ENCODE results near the gene RABL2B. TPM values are rescaled to one million over a fixed set of nuclear protein-coding genes. Genes with fewer than 3 reads are reported as not detected.

The RABL2B gene
- total RNA-seq, 2 donors from 2014 or later = 10.6 to 18.5 TPM

DNA sequence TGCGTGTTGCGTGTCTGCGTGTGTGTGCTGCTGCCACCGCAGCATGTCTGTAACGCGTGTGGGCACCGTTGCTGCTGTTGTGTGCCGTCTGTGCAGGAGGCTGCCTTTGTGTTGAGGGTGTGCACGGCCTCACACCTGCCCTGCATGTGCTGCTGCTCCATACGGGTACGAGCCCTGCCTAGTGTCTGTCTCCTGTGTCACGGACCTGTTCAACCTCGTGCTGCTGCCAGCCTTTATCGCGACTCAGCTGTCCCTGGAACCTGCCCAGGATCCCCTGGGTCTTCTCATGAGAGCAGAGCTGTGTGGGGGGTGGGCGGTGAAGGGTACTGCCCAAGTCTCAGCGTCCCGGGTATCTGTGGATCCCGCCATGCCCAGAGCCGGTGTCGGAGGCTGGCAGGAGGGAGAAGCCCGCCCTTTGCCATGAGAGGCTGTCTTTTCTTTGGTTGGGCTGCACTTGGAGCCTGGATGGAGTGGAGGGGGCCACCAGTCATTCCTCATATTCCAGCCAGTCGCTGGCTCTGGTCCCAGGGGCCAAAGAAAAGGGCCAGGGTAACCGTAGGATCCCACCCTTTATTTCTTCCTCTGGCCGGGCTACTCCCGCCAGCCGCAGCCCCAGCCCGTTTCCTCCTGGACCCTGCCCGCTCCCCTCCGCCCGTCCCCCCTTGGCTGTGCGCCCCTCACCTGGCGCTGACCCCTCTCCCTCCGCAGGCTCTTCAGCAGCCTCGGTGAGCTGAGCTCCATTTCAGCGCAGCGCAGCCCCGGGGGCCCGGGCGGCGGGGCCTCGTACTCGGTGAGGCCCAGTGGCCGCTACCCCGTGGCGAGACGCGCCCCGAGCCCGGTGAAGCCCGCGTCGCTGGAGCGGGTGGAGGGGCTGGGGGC is 53.2 kb downstream of the RABL2B start:
- ATAC-seq = no peak
- Histone ChIP-seq H3K27me3 (peaks cover 0 to 5% of the 10 kb centered on the region in 2 donors), H3K27ac (no peak overlapping the region), H3K36me3 (replicated peaks in 1 of 2; ENCODE audit: insufficient read depth in 1 of 2, low read depth in 2 of 2) (no peaks in the 10 kb centered on the region), H3K9me3 (no peaks in the 10 kb centered on the region), H3K4me3 (no peak overlapping the region), H3K4me1 (peaks cover 10% of the 10 kb centered on the region)
- DNase-seq = peak in 1 of 4 donors; percentile 7
- no peak for TF ChIP-seq CTCF (IDR thresholded peaks at IDR 0.05)
- WGBS, 2 donors = 52 to 61% methylated on average over 35 to 49 of the region's 54 CpGs
- intact Hi-C loops (cut with DNase I) = no loop called here

GRCh38 chr22:50729391-50730012 is 53.9 kb downstream of the RABL2B start:
- peak in 1 of 4 donors; percentile 10 for DNase-seq
- Histone ChIP-seq H3K4me1 (peaks cover 10% of the 10 kb centered on the region), H3K27me3 (peaks cover 0 to 5% of the 10 kb centered on the region in 2 donors), H3K36me3 (replicated peaks in 1 of 2; ENCODE audit: insufficient read depth in 1 of 2, low read depth in 2 of 2) (no peaks in the 10 kb centered on the region), H3K27ac (no peak overlapping the region), H3K4me3 (no peak overlapping the region), H3K9me3 (no peaks in the 10 kb centered on the region)
- 70 to 75% methylated on average over 21 of the region's 21 CpGs for WGBS, 2 donors
- no peak for ATAC-seq
- no peak for TF ChIP-seq POLR2A (IDR thresholded peaks at IDR 0.05)
- no peak for TF ChIP-seq CTCF (IDR thresholded peaks at IDR 0.05)
- intact Hi-C loops (cut with DNase I) = no loop called here

DNA sequence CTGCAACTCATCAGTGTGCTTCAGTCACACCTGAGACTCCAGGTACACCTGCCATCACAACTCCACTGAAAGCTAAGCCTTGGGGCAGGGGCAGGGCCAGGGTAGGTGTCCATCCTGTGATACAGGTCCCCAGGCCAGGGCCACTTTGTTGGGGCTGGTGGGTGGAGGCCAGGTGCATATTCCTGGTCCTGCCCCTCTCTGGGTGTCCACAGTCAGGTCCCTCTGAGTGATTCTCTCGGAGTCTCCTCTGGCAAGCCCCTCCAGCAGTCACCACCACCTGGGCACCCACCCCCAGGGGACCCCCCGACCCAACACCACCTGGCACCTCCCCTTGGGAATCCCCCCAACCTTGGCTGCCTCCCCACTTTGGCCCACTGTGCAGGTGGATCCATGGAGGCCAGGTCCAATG is 54.9 kb downstream of the RABL2B start:
- ATAC-seq = no peak
- H3K36me3 ChIP-seq (replicated peaks in 1 of 2; ENCODE audit: insufficient read depth in 1 of 2, low read depth in 2 of 2) = no peaks in the 10 kb centered on the region

DNA sequence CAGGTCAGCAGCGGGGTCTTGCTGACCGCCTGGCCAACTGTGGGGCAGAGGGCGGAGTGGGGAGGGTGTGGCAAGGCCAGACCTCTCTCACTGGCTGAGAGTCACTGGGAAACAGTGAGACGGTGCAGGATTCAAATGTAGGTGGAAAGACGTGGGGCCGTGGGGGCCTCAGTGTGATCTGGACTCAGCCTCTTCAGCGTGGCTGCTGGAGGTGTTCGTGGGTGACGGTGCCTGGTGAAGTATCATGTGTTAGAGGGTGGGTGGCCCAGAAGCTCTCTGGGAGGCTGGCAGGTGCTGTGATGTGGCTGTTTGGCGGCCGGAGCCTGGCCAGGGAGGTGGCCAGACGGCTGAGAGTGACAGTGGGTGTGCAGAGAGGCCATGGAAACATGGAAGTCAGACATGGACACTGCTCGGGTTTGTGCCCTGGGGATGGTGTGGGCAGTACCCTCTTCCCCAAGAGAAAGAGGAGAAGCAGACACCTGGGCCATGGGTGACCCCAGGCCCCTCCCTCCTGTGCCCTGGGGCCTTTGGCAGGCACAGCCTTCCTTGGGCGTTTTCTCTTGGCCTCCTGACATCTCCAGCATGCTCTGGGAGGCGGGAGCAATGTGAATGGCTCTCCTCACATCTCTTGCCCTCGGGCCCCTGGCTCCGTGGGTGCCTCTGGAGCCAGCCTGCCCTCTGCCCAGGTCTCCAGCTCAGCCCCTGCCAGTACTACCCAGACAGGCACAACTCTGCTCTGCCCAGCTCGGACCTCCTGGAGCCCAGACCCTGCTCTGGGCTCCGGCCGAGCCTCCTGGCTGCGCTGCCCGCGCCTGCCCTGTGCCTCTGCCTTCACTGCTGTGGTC is 55.5 kb downstream of the RABL2B start:
- intact Hi-C loops (cut with DNase I) = no loop called here
- peak in 1 of 4 donors; percentile 3 for DNase-seq

More for the DNA sequence above, 54.9 kb downstream of the RABL2B start:
- Histone ChIP-seq H3K27ac (no peak overlapping the region), H3K9me3 (no peaks in the 10 kb centered on the region), H3K27me3 (peaks cover 0 to 5% of the 10 kb centered on the region in 2 donors), H3K4me1 (peaks cover 10% of the 10 kb centered on the region), H3K4me3 (no peak overlapping the region)
- peak in 1 of 4 donors; percentile 10 for DNase-seq
- intact Hi-C loops (cut with DNase I) = no loop called here
- TF ChIP-seq CTCF (IDR thresholded peaks at IDR 0.05) = no peak
- no peak for TF ChIP-seq POLR2A (IDR thresholded peaks at IDR 0.05)
- WGBS, 2 donors = 50 to 60% methylated on average over 1 to 2 of the region's 2 CpGs

More for the DNA sequence above, 55.5 kb downstream of the RABL2B start:
- H3K4me1 ChIP-seq = peaks cover 10% of the 10 kb centered on the region
- no peaks in the 10 kb centered on the region for H3K36me3 ChIP-seq (replicated peaks in 1 of 2; ENCODE audit: insufficient read depth in 1 of 2, low read depth in 2 of 2)
- ATAC-seq = no peak
- no peak overlapping the region for H3K4me3 ChIP-seq
- H3K27me3 ChIP-seq = peaks cover 0 to 5% of the 10 kb centered on the region in 2 donors
- 79 to 81% methylated on average over 21 to 22 of the region's 23 CpGs for WGBS, 2 donors
- H3K9me3 ChIP-seq = no peaks in the 10 kb centered on the region
- H3K27ac ChIP-seq = no peak overlapping the region
- TF ChIP-seq CTCF (IDR thresholded peaks at IDR 0.05) (no peak), POLR2A (IDR thresholded peaks at IDR 0.05) (no peak)

Measured in body of pancreas (tissue), 4 donors.